Coronary artery (tissue), 2 donors: ENCODE data around the gene SP1.
A peak's percentile ranks its signal among the peaks of the same experiment; 100 is the strongest.
"Not testable (repeated sequence)": the region's sequence is repeated elsewhere in the genome, so short reads cannot be mapped to it uniquely, and the experiment has no call there.

Experiments used
- DNase-seq: peaks from one replicate; pipeline ENCODE4 v3.0.0-alpha.2; 2017; ENCODE audit warnings: low spot score
- H3K27ac ChIP-seq, 2 donors: fragments of 200-600 bp; sonication (generic); one replicate each; pipeline ENCODE4 v1.5.1; 2016 to 2019
- H3K4me3 ChIP-seq: fragments of 200-600 bp; sonication (generic); 2 replicates; pipeline ENCODE4 v1.5.1; 2016; ENCODE audit warnings: mild to moderate bottlenecking, moderate library complexity
- TF ChIP-seq, protein P1 (sequence below): fragments of 200-600 bp; sonication (generic); IDR thresholded peaks from one replicate; pipeline ENCODE4 v1.5.1; 2019; ENCODE audit warnings: antibody characterized with exemption

The SP1 gene

DNA sequence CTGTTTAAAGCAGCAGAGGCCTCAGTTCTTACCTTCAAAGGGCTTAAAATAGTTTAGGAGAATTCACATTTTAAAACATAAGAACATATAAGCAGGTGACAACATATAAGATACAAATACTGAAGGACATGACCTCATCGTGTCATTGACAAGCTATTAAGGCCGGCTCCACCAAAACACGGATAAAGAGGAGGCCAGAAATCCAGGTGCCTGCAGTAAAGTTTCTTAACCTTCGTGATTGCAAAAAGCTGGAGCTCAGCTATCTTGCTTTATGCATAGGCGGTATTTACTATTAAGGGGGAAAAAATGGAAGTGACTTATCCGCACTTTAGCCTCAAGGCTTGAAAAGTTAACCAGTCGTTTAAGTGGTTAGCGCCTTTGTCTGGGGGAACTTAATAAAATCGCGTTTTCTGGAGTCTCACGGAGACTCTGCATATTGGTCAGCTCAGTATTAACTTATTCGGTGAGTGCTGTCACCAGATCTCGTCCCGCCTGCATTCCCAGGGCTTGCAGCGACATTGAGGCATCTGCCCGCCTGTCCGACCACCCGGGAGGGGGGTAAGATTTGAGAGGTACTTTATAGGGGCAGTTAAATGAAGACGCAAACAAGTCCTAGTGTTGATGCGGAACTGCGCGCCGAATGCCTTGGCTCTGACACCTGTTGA, 1.1 kb upstream of the SP1 start:
- H3K4me3 ChIP-seq, result peak overlapping the region; percentile 81
- TF ChIP-seq, protein P1, sequence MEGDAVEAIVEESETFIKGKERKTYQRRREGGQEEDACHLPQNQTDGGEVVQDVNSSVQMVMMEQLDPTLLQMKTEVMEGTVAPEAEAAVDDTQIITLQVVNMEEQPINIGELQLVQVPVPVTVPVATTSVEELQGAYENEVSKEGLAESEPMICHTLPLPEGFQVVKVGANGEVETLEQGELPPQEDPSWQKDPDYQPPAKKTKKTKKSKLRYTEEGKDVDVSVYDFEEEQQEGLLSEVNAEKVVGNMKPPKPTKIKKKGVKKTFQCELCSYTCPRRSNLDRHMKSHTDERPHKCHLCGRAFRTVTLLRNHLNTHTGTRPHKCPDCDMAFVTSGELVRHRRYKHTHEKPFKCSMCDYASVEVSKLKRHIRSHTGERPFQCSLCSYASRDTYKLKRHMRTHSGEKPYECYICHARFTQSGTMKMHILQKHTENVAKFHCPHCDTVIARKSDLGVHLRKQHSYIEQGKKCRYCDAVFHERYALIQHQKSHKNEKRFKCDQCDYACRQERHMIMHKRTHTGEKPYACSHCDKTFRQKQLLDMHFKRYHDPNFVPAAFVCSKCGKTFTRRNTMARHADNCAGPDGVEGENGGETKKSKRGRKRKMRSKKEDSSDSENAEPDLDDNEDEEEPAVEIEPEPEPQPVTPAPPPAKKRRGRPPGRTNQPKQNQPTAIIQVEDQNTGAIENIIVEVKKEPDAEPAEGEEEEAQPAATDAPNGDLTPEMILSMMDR, result no peak
- peak overlapping the region; percentile 83 to 98 for H3K27ac ChIP-seq
- DNase-seq, result no peak

DNA sequence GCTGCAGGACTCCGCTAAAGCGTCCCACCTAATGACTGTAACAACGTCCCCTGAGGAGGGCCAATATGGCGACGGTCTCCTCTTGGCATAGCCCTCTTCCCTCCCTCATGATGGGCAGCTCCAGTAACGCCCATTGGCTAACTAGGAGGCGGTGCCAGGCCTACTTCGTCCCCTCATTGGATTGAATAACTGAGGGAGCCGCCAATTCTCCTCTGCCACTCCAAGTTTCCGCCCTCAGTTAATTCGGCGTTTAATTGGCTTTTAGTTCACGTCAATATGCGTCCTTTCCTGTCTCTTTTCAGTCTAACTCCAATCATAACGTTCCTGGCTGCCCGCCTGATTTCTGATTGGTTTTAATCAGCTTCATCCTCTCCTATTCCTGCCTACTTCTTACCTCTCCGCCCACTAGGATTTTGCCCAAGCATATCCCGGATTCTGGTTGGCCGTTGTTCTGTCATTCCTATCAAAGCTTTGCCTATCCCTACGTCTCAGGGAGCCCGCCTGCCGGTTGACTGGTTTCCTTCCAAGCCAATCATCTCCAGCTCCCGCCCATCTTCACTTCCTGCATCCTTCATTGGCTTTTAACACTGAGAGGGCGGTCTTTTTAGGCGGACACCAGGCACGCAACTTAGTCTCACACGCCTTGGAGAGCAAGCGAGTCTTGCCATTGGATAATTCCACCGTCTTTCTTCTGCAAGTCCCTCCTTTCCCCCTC, 430 bp upstream of the SP1 start:
- Histone ChIP-seq H3K27ac (peak overlapping the region; percentile 95 to 100), H3K4me3 (peak overlapping the region; percentile 90)
- peak; percentile 100 for DNase-seq
- TF ChIP-seq, protein P1, result no peak

DNA sequence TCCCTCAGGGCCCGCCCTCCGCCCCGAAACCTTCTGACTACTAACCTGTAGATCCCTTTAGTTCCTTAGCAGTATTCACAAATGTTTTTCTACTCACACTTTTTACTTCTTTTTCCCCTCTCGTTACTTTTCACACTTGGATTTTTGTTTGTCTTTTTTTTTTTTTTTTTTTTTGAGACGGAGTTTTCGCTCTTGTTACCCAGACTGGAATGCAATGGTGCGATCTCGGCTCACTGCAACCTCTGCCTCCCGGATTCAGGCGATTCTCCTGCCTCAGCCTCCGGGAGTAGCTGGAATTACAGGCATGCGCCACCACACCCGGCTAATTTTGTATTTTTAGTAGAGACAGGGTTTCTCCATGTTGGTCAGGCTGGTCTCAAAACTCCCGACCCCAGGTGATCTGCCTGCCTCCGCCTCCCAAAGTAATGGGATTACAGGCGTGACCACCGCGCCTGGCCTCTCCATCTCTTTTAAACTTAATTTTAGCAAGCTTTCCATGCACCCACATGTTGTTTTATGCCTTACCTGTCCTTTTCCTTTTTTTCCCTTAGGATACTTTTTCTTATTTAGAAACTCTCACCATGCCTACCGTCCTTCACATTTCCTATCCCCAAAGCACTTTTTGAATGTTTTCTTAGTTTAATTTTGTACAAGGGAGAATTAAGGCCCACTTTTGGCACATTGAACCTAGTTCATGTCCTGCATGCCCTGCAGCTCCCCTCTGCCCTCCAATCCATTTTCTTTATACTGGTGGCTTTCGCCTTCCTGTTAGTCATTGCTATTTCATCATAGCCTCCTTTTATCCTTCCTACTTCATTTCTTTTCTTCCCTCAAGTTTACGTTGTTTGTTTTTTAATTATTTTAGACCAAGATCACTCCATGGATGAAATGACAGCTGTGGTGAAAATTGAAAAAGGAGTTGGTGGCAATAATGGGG, 1.1 kb downstream of the SP1 start:
- Histone ChIP-seq H3K4me3 (peak overlapping the region; percentile 90), H3K27ac (peak overlapping the region; percentile 95 to 100)
- DNase-seq, result no peak
- TF ChIP-seq, protein P1, result no peak

DNA sequence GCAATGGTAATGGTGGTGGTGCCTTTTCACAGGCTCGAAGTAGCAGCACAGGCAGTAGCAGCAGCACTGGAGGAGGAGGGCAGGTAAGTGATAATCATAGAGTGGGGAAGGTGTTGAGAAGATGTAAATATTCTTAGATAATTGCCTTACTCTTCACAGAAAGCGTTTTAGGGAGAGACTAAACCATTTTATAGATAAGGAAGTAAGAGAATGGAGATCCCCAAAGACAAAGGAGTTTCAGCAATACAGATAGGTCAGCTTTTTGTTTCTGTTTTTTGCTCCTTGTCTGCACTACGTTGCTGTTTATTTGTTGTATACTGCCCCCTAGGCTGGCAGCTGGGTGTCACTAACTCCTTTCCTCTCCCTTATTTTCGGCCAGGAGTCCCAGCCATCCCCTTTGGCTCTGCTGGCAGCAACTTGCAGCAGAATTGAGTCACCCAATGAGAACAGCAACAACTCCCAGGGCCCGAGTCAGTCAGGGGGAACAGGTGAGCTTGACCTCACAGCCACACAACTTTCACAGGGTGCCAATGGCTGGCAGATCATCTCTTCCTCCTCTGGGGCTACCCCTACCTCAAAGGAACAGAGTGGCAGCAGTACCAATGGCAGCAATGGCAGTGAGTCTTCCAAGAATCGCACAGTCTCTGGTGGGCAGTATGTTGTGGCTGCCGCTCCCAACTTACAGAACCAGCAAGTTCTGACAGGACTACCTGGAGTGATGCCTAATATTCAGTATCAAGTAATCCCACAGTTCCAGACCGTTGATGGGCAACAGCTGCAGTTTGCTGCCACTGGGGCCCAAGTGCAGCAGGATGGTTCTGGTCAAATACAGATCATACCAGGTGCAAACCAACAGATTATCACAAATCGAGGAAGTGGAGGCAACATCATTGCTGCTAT, 2.0 kb downstream of the SP1 start:
- peak overlapping the region; percentile 95 to 100 for H3K27ac ChIP-seq

DNA sequence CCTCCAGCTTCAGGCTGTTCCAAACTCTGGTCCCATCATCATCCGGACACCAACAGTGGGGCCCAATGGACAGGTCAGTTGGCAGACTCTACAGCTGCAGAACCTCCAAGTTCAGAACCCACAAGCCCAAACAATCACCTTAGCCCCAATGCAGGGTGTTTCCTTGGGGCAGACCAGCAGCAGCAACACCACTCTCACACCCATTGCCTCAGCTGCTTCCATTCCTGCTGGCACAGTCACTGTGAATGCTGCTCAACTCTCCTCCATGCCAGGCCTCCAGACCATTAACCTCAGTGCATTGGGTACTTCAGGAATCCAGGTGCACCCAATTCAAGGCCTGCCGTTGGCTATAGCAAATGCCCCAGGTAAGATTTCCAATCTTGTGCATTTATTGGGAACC, 3.3 kb downstream of the SP1 start:
- H3K4me3 ChIP-seq, result peak overlapping the region; percentile 90
- TF ChIP-seq, protein P1, result no peak
- no peak for DNase-seq
- H3K27ac ChIP-seq, result peak overlapping the region in 1 of 2 donors; percentile 100

More for the DNA sequence above, 2.0 kb downstream of the SP1 start:
- TF ChIP-seq, protein P1, result no peak
- no peak for DNase-seq
- H3K4me3 ChIP-seq, result peak overlapping the region; percentile 90

DNA sequence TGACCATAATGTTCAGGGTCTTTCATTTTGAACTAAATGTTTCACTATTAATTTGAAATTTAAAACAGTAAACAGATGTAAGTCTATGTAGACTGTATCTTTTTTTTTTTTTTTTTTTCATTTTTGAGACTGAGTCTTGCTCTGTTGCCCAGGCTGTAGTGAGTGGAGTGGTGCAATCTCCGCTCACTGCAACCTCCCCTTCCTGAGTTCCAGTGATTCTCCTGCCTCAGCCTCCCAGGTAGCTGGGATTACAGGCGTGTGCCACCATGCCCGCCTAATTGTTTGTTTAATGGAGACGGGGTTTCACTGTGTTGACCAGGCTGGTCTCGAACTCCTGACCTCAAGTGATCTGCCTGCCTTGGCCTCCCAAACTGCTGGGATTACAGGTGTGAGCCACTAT, 6.4 kb downstream of the SP1 start:
- Histone ChIP-seq H3K4me3 (peak overlapping the region; percentile 90), H3K27ac (peak overlapping the region in 1 of 2 donors; percentile 27)
- not testable (repeated sequence) for DNase-seq
